ENCODE results near the gene PLPPR4.

Gene PLPPR4

DNA sequence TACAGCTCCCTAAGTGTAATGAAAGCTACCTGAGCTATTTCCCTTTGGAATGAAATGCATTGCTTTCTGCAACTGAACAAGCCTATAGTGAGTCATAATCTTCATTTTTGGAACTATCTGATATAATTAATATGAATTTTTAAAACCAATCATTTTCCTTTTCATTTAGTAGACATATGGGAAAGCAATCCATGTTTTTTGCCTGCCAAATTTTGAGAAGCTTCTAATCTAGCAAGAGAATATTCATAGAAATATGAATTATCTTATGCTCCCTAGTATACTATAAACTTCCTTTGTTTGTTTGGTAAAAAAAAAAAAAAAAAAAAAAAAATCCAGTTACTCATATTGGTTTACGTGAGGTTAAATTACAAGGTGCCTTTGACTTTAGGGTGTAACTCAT, 68.3 kb downstream of the PLPPR4 start:
- TF ChIP-seq, protein P1, sequence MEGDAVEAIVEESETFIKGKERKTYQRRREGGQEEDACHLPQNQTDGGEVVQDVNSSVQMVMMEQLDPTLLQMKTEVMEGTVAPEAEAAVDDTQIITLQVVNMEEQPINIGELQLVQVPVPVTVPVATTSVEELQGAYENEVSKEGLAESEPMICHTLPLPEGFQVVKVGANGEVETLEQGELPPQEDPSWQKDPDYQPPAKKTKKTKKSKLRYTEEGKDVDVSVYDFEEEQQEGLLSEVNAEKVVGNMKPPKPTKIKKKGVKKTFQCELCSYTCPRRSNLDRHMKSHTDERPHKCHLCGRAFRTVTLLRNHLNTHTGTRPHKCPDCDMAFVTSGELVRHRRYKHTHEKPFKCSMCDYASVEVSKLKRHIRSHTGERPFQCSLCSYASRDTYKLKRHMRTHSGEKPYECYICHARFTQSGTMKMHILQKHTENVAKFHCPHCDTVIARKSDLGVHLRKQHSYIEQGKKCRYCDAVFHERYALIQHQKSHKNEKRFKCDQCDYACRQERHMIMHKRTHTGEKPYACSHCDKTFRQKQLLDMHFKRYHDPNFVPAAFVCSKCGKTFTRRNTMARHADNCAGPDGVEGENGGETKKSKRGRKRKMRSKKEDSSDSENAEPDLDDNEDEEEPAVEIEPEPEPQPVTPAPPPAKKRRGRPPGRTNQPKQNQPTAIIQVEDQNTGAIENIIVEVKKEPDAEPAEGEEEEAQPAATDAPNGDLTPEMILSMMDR (IDR thresholded peaks at IDR 0.05): no peak
- no peak for TF ChIP-seq ZFX (IDR thresholded peaks at IDR 0.05; ENCODE audit: borderline replicate concordance)
- H3K27ac ChIP-seq: no peak overlapping the region

DNA sequence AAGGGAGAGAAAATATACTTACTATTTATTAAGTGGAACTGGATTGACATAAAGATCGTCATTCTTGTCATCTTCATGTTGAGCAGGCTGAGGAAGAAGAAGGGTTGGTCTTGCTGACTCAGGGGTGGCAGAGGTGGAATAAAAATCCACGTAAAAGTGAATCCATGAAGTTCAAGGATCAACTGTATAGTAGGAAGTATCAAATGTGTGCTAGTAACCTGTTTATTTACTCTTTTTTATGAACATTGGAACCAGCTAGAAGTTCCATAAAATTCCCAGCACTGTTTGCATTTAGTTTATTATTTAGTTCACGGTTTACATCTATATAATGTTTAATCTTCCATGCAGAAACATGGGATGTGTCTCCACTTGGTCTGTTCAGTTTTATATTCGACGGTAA, 70.7 kb downstream of the PLPPR4 start:
- TF ChIP-seq, protein P1 (IDR thresholded peaks at IDR 0.05): no peak
- no peak for TF ChIP-seq ZFX (IDR thresholded peaks at IDR 0.05; ENCODE audit: borderline replicate concordance)
- H3K27ac ChIP-seq: peak overlapping the region; percentile 34; the same call in 1 of the 2 replicates

DNA sequence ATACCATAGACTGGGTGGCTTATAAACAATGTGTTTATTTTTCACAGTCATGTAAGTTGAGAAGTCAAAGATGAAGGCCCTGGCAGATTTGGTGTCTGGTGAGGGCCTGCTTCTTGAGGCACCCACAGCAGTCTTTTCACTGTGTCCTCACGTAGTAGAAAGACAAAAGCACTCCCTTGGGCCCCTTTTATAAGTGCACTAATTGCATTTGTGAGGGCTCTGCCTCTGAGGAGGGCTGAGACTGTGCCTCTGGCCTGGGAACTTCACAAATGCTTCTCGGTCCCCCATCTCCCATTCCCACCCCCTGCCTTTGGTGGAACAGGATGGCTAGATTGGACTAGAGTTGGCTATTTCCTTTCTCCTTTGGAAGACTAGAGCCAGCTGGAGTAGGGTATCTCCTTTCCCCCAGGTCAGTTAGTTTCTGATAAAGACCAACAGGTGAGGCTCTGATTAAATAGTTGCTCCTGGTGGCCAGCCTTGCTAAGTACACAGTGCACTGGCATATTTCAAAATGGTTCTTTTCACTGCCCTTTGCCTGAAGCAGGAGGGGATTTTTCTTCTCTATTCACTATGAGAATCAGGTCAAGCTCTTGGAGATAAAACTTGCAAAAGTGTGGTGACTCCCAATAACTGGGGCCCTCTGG, 82.9 kb downstream of the PLPPR4 start:
- TF ChIP-seq ZFX (IDR thresholded peaks at IDR 0.05; ENCODE audit: borderline replicate concordance): no peak
- TF ChIP-seq, protein P1 (IDR thresholded peaks at IDR 0.05): no peak
- H3K27ac ChIP-seq: no peak overlapping the region

DNA sequence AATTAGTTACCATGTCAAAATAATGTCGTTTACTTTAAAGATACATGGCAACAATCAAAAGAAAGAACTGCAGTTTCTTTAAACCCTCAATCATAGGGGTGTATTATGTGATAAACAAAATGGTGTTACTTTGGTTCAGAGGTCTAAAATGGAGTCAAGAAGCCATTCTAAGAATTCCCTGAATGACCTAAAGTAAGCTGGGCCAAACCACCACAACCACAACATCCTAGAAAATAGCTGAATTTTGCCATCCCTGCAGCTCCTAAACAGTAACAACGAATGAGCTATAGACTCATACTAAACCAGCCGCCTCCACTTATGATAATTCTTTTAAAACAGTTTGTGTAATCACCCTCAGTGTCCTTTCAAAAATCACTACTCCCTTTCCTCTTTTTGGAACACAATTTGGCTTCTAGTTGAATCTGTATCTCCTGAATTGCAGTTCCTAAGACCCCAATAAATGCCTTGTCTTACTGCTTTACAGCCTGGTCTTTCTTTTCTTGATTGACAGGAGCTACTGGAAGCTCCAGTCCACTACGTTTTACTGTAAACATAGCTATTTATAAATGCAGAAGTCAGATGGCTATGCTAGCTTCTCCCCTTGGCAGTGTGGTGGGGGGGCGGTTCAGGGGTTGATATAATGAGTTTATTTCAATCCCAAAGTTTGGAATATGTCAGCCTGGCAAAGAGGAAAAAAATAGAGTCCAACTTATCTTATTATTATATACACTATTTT, 84.3 kb downstream of the PLPPR4 start:
- TF ChIP-seq, protein P1 (IDR thresholded peaks at IDR 0.05): no peak
- no peak for TF ChIP-seq ZFX (IDR thresholded peaks at IDR 0.05; ENCODE audit: borderline replicate concordance)

DNA sequence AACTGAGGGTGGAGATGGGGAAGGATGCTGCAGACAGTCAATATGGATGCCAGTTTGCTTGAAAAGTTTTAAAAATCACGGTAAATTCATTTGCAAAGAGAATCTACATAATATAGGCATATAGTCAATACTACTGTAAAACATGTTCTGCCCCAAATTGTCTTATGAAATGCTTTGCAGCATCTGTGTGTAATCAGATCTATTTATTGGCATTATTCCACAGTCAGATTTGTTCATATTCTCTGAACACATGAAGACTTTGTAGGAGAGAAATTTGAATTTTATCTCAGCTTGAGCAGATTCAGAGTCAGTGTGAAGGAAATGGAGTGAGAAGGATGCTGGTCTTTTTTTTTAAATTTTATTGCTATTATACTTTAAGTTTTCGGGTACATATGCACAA, 88.5 kb downstream of the PLPPR4 start:
- TF ChIP-seq ZFX (IDR thresholded peaks at IDR 0.05; ENCODE audit: borderline replicate concordance): no peak
- TF ChIP-seq, protein P1 (IDR thresholded peaks at IDR 0.05): no peak
- H3K27ac ChIP-seq: no peak overlapping the region

More for the DNA sequence above, 84.3 kb downstream of the PLPPR4 start:
- no peak overlapping the region for H3K27ac ChIP-seq

DNA sequence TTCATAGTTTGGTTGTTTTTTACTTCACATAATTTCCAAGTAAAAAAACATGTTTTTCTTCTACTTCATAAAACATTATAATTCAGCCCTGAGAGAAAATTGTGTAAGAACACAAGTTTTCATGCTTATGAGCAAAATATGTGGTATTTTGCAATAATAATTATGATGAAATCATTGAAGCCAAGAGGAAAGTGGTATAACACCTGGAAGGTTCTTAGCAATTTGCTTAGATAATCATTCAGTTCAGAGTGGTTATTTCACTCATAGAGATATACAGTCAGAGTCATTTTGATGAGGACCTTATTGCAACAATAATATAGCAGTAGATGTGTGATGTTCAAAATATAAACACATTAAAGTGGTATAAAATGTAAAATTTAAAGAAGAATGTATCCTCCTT, 94.5 kb downstream of the PLPPR4 start:
- no peak for TF ChIP-seq ZFX (IDR thresholded peaks at IDR 0.05; ENCODE audit: borderline replicate concordance)
- TF ChIP-seq, protein P1 (IDR thresholded peaks at IDR 0.05): no peak
- H3K27ac ChIP-seq: no peak overlapping the region

All from 22Rv1 (cell line).